Measurements from ENCODE around the gene RAB9A.

- TF ChIP-seq, protein P1, sequence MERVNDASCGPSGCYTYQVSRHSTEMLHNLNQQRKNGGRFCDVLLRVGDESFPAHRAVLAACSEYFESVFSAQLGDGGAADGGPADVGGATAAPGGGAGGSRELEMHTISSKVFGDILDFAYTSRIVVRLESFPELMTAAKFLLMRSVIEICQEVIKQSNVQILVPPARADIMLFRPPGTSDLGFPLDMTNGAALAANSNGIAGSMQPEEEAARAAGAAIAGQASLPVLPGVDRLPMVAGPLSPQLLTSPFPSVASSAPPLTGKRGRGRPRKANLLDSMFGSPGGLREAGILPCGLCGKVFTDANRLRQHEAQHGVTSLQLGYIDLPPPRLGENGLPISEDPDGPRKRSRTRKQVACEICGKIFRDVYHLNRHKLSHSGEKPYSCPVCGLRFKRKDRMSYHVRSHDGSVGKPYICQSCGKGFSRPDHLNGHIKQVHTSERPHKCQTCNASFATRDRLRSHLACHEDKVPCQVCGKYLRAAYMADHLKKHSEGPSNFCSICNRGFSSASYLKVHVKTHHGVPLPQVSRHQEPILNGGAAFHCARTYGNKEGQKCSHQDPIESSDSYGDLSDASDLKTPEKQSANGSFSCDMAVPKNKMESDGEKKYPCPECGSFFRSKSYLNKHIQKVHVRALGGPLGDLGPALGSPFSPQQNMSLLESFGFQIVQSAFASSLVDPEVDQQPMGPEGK (CRISPR knock-in tag; IDR thresholded peaks at IDR 0.05; ENCODE audit: borderline replicate concordance): no peak
- no peak for TF ChIP-seq ZFP3 (CRISPR knock-in tag; IDR thresholded peaks at IDR 0.05)
- no peak for TF ChIP-seq ESRRG (CRISPR knock-in tag; IDR thresholded peaks at IDR 0.05)
- no peak for TF ChIP-seq ZNF70 (CRISPR knock-in tag; IDR thresholded peaks at IDR 0.05)
Observed at GRCh38 chrX:13694359-13694758, 5.4 kb downstream of the RAB9A start.

Measured in SK-N-SH treated with all-trans-retinoic acid at 6 μM for 48 hours (cell line).